ENCODE measurements around the gene KCNA5.

The KCNA5 gene

DNA sequence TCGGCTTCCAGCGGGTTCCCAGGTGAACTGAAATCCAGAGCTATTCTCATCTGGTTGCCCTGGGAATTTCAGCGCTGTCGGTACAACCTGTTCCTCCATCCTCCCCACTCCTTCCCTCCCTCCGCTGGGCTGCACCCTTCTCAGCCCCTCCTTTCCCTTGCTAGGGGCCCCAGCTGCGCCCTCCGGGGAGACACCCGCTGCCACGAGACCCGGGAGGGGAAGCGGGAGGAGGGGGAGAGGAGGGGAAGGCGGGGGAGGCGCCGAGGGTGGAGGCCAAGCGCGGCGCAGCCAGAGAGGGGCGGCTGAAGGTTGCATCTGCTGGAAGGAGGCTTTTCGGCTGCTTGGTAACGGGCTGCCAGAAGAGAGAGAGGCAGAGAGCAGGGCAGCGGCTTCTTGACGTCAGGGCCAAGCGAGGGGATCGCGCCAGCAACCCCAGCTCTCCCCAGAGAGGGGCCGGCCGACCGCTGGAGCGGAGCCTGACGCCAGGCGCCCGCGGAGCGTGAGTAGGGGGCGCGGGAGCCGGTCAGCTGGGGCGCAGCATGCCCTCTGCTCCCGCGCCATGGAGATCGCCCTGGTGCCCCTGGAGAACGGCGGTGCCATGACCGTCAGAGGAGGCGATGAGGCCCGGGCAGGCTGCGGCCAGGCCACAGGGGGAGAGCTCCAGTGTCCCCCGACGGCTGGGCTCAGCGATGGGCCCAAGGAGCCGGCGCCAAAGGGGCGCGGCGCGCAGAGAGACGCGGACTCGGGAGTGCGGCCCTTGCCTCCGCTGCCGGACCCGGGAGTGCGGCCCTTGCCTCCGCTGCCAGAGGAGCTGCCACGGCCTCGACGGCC is at the start of gene KCNA5:
TSS of gene KCNA5 (plus strand) at position 291 of the 831 bp plus-strand sequence. CDS start at position 560, 269 bp downstream.
- DNase-seq = peak in 1 of 2 experiments; percentile 42

DNA sequence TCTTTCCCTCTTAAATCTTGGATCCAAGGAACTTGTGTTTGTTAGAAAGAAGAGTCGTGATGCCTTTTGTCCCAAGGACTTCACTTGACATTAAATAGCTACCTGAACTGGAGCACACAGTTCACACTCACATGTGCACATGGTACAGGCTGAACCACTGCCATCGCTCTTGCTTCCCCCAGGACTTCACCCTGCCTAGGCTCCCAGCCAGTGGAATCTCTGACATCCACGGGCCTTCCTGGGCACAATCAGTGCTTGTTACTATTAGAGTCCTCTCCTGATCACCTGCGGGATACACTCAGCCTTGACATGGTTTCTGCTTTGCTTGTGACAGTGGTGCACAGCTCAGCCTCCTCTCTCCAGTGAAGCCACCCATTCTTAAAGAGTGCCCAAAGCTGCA is 49.1 kb upstream of the KCNA5 start:
- DNase-seq = no peak

DNA sequence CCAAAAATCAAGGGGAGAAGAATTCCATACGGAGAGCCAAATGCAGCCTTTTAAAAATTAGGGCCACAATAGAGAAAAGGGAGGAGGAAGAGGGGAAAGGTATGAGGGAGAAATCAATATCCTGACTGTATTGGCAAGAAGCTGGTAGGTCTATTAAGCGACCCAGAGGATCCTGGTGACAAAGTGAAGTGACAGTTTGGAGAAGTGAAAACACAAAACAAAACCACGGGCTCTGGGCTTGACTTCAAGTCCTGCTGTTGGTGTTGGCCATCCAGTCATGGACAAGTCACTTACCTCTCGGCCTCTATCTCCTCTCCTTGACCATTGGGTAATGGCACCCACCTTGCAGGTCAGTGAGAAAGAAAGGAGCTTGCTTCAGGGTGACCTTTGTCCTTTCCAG is 47.0 kb upstream of the KCNA5 start:
- DNase-seq = no peak

DNA sequence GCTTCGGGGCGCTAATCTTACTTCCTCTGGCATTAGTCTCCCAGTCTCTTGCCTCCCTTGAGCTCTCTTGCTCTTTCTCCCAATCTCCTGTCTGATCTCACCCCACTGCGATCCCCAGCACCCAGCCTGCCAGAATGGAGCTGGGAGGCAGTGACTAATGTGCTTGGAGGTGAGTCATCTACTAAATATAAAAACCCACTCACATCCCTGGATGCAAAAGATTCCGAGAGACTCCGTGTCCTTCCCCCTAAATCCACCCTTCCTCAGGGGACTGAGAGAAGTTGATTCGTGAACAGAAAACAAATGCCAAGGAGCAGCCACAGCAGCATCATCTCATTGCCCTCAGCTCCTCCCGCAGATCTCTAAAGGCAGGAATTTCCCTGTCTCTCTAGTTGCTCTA is 45.7 kb upstream of the KCNA5 start:
- no peak for DNase-seq

DNA sequence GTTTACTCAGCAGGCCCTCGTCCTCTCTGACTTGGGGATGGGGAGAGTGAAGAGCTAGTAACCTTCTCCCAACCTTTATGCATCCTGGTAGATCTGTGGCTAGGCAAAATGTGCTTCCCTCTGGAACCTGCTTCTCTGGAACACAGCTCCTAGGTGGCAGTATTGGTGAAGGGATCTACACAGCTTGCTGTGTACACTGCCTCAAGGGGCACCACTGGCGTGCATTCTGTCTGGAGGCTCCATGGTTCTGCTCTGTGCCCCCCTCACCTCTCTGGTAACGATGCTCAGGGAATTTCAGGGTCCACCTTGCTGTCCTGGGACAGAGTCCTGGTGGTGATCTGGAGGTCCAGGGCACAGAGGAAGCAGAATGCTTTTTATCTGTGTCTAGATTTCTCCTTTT is 43.5 kb upstream of the KCNA5 start:
- peak in 1 of 2 experiments; percentile 6 for DNase-seq

DNA sequence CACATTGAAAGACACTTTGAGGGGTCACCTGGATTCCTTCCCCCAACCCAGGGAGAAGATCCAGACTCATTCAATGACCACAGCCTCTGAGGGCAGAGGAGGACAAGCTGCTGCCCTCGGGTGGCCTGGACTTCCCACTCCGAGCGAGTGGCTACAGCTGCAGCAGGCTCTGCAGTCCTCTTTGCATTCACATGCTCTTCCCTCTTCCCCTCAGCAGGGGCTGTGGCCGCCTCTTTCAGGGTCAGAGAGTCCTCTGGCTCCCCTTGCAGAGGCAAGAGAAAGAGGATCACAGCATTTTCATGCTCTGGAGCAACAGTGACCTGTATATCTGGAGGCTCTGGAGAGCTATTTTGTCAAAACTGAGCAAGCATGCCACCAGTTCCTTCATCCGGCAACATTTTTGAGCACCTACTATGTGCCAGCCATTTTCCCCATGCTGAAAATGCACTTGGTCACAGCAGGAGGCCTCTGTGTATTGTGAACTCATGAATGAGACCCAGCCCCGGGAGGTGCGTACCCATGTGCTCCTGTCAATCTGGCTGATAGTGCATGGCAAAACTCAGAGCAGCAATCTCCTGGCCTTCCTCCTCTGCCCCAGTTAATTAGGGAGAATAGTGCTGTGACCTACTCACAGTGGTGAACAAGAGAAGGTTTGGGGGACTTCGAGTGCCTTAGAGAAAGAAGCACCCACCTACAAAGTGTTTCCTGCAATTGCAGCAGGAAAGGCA is 42.9 kb upstream of the KCNA5 start:
- DNase-seq = no peak

DNA sequence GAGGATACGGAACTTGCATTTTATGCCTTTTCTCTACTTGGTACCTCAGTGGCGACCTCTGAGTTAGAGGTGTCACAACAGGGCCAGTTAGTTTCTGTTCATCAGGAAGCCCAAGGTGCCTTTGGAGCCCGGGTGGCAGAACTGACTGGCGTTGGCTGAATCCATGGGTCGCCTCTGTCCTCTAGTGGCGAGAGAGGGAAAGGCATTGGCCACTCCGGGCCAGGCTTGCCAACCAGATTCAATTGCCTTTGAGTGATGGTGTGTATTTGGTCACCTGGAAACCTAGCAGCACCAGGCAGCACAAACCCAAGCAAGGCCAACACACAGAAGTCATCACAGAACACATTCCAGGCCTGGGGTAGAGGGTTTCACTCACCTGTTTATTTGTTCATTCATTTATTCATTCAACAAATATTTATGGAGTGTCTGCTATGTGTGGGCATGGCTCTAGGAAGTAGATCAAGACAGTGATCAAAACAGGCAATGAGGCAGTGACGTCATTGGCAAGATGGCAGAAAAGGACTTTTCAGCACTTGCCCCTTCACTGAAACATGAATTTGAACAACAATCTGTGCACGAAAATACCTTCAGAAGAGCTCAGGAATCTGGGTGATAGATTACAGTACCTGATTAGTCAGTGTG is 40.5 kb upstream of the KCNA5 start:
- peak in 1 of 2 experiments; percentile 54 for DNase-seq

DNA sequence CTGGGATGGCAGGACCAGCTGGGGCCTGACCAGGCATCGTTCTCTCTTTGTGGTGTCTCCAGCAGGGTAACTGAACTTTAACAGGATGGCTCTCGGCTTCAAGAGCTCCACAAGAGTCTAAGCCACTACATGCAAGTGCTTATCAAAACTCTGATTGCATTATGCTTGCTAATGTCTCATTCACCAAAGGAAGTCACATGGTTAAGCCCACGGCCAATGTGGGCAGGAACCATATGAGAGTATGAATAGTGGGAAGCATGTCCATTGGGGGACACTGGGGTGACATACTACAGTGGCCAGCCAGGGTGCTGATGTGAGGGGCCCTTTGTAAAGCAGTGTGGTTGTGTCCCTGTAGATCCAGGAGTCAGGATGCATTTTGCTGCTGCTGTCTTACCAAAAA is 35.0 kb upstream of the KCNA5 start:
- no peak for DNase-seq

DNA sequence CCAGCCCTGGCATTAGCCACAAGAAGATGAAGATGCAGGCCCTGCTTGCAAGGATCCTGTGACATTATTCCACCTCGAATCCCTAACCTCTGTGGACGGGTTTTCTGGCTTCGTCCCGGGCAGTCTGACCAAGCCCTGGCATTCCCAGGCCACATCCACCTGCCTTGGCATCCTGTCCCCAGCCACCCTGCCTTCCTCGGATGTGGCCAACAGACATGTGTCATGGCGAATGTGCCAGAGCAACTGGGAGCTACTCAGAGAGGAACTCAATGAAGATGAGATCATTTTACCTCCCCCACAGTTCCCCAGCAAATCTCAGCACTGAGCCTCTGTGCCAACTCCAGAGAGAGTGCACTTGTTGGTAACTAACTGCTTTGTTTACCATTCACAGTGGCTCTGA is 33.5 kb upstream of the KCNA5 start:
- DNase-seq = no peak

DNA sequence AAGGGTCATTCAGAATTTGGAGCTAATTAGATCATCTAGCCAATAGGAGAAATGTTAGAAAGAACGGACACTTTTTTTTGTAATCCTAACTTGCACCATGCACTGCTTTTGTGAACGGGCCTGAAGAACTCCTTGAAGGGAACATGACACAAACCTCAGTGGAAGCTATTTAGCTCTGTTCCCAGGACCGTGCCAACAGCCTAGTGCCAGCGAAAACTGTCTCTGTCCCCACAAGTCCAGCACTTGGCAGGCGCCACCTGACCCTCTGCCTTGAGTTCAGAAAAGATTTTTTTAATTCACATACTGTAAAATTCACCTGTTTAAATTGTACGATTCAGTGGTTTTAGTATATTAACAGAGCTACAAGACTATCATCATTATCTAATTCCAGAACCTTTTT is 31.3 kb upstream of the KCNA5 start:
- no peak for DNase-seq

DNA sequence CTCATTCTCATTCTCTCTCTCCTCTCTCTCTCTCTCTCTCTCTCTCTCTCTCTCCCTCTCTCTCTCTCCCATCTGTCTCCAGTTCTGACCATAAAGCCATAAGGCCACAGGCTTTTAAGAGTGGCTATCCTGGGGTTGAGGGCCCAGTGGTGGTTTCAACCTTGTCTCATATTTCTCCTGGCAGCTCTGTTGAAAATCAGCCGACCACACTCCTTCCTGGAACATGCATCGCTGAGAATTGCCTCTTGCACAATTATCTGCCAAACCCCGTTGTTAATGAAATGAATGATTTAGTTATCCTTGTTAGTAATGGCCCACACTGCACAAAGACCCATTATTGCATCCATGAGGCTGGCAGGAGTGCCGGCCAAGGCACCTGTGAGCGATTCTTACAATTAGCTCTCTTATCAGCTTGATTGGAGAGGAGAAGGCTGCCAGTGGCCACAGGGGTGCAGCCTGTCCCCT is 30.4 kb upstream of the KCNA5 start:
- no peak for DNase-seq

DNA sequence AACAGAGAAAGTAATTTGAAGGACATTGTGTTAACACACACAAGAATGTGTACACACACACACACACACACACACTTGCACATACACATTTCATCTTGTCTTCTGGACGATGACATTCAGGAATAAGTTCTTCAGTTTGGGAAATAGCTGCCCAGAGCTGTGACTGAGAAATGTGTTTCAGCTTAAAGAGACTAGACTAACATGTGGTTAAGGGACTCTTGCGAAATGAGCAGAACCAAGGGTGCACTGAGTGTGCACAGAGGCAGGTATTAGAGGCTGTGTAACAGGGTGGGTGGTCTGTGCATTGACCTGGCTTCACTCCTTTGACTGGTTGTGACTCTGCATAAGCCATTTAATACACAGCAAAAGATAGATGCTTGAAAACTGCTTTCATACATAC is 29.4 kb upstream of the KCNA5 start:
- DNase-seq = no peak

DNA sequence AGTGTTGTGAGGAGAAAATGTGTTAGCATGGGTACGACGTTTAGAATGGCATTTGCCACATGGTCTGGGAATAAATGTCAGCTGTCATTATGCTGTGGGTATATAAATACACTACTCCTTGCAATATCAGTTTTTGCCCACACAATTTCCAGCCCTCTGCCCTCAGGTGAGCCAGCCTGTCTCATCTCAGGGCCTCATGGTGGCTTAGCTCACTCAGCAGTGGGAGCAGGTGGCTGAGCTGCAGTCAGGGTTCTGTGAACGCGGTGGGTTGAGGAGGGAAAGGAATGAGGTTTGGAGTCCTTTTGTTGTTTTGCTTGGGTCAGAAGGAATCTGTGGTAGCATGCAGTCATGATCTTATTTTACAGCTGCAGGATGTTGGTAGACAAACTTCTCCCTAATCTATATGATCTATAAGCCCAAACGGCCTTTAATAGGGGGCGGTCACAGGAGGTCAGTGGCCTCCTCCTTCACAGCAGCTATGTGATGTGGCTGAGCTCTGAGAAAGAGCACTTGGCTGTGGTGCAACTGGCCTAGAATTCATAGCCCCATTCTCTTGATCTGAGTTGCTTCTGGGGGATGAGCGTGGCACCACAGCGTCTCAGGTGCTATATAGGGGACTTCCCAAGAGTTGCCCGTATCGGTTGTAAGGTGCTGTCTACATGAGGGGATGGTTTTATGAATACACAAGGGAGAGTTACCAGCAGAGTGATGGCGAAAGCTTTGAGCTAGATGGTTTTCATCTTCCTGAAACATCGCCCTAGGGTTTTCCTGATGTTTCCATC is 27.8 kb upstream of the KCNA5 start:
- no peak for DNase-seq

DNA sequence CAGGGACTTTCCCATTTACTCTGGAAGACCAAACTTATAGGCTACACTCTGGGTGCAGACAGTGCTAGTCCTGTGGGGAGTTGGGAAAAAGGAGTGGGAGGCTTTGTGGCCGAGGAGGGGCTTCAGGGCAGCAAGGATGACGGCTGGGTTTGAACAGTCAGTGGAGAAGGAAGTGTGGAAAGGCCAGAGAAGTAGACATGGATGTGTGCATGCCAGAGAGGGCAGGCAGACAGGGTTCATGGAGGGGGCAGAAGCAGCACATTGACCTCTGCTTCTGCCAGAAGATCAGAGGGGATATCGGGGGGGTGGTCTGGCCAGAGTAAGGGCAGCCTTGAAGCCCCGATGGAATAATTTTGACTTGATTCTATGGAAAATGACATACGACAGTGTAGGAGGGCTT is 27.2 kb upstream of the KCNA5 start:
- no peak for DNase-seq

DNA sequence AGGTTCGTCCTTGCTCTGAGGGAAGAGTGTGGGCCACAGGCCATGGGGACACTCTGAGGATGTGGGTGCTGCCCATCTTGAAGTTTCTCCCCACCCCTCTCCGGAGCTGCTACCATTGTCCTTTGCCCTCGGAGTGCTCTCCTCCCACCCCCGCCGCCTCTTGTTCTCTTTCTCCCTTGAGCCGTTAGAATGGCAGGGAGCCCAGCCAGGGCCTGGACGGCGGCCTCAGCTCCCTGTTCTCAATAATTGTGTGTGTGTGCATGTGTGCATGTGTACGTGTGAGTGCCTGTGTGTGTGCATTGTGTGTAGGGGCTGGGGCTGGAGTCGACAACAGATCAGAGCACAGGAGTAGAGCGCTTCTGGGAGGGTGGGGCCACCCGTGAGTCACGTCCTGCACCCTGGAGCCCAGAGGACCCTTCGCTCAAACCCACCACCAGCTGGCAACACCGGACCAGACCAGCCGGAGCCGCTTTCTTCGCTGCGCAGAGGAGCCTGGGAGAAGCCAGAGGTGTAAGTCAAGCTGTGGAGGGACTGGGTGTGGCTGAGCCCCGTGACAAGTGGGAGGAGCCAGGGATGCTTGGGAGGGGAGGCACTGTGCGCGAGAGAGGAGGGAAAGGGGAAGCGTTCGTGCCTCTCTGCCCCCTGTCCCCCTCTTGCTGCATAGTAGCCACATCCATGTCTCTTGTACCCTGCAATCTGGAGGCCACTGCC is 25.9 kb upstream of the KCNA5 start:
- DNase-seq = no peak

DNA sequence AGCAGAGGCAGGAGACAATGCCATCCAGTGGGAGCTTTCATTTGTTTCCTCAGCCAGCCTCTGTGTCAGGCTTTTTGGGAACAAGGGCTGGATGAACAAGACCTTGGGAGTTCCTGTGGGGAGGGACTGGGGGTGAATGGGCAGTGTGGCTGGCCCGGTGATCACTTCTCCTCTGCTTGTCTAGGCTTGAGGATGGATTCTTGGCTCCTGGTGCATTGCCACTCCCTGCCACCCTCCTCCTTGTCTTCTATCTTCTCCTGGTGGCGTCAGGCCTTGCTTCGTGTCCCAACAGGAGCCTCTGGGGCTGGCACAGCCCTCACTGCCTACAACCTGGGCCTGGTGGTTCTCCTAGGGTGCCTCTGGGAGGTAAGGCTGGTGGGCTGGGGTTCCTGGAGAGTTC is 25.0 kb upstream of the KCNA5 start:
- DNase-seq = no peak

DNA sequence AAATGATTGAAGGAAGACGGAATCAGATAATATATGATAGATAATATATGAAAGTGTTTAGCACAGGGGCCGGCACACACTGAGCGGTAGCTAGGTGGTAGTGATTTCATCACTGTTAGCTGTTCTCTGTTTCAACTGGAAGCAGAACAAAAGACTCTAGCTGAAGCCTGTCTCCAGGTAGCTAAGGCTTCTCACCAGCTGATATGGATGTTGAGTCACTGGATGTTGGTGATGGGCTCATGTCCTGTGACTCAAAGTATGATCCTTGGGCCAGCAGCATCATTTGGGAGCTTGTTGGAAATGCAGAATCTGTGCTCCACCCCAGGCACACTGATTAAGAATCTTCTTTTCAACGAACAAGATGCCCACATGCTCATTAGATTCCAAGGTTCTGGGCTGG is 21.7 kb upstream of the KCNA5 start:
- no peak for DNase-seq

DNA sequence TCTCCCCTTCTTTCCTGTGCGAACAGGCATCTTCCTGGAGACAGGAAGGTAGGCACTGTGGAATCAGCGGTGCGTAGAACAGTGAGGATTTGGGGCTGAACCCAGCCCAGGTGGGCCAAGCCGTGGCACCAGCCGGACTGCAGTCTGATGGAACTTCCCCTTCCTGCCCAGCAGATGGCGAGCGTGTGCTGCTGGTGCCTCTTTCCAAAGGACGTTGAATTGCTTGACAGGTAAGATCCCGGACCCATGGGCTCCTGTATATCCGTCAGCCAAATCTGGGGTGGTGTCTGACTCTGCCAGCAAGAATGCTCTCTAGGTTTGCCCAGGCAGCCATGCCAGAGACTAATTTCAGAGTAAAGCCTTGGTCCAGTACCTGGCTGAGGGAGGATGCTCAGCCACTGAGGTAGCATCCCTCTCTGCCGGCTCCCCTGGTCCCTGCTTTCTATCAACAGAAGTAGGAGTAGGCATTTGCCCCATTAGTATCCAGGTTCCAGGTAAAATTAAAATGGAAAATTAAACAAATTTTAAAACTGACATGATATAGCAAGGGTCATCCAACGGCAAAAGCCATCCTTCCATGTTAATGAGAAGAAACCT is 21.1 kb upstream of the KCNA5 start:
- peak in 1 of 2 experiments; percentile 36 for DNase-seq

DNA sequence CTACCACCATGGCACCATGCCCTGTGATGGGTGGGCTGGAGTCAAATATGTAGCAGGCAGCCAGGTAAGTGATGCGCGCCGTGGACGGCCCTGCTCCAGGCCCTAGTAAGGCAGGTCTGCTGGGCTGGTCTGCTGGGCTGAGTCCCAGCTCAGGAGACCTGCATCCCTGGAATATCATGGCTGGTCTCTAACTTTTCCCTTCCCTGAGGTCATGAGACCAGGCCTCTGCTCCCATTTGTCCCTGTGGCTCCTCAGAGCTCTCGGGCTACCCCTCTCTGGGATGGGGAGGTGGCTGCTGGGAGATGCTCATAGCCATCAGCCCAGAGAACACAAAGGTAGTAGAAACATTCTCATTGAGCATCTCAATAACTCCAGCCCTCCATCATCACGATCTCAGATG is 19.8 kb upstream of the KCNA5 start:
- no peak for DNase-seq

DNA sequence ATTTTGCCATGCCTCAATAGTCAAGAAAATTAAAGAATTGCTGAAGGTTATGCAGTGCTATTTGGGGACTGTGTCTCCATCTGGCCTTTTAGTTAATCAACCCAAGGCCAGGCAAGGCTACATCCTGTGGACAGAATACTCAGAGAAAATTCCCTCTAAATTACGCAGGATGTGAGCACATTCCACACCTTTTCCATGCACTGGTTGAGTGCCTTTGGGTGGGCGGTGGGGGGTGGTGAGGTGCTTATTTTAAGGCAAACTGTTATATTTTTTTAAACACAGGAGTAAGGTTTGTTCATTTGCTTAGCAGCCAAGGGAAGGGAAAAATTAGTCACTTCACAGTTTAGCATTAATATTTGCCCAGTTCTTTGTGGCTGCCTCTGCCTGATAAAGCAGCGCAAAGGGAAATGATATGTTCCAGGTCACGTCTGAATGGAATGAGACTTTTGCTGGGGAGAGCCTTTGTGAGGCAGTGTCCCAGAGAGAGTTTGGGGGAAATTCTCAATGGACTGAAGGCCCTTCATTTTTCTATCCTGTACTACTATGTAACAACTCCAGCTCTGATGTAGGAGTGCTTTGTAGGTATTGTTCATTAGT is 17.2 kb upstream of the KCNA5 start:
- DNase-seq = no peak

DNA sequence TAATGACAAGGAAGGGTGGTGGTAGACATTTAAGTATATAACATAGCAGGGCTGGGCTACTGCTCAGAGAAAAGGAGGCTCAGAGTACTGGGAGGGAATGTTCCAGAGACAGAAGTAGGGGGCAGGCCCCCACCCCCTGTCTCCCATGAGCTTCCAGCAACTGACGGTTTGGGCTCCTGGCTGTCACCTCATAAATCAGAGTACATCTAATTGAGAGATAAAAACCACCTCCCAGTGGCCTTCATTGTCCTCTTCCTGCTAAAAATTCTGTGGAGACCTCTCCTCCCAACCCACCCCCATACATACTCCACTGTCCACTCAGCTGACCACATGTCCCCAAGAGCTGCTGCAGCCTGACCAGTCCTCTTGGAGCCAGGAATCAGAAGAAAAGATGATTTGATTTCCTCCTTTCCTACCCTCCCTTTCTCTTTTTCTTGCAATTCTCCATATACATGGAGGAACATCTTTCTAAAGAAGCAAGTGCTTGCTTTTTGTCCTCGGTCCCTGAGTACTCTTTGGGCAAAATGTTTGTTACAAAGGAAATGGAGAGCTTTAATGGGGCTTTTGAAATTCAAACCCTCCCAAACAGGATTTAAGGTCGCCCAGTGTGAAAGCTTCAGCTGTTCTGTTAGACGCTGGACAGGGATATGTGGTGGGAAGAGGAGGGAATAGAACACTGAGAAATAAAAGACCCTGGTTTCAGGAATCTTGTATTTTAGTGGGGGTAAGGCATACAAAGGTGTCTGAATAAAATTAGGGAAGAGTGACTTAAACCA is 16.4 kb upstream of the KCNA5 start:
- no peak for DNase-seq

Measured in NCI-H524 (cell line).